Kidney epithelial cell (primary cell): ENCODE data around the gene CHTF18. TPM values are rescaled to one million over a fixed set of nuclear protein-coding genes. Genes with fewer than 3 reads are reported as not detected.

Source experiments
- DNase-seq: peaks from one replicate; pipeline ENCODE4 v3.0.0-alpha.2; 2010; ENCODE audit warnings: low read depth
- H3K27me3 ChIP-seq: 2 replicates; pipeline ENCODE4 v1.6.0; 2011; ENCODE audit warnings: low read length; ENCODE audit not compliant: control insufficient read depth, insufficient read depth
- H3K36me3 ChIP-seq: 2 replicates; pipeline ENCODE4 v1.5.1; 2011; ENCODE audit warnings: low read length; ENCODE audit not compliant: control insufficient read depth, insufficient read depth
- H3K4me3 ChIP-seq: 2 replicates; pipeline ENCODE4 v1.5.1; 2011; ENCODE audit warnings: low read depth, mild to moderate bottlenecking, control low read depth, low read length
- total RNA-seq: library from RNA; depleted of rRNA; stranded (reverse); fragments of >200 nt; gene quantifications from 2 replicates; pipeline ENCODE4 v1.2.3, GENCODE V29; 2015
- TF ChIP-seq, protein P1 (sequence below): IDR thresholded peaks from 2 replicates; pipeline ENCODE4 v1.5.1; 2011; ENCODE audit warnings: mild to moderate bottlenecking, moderate library complexity, low read length, control low read depth, inconsistent platforms; ENCODE audit not compliant: insufficient read depth, poor library complexity, severe bottlenecking

CHTF18 gene
- total RNA-seq, 1 donor from 2014 or later: 23.9 TPM

DNA sequence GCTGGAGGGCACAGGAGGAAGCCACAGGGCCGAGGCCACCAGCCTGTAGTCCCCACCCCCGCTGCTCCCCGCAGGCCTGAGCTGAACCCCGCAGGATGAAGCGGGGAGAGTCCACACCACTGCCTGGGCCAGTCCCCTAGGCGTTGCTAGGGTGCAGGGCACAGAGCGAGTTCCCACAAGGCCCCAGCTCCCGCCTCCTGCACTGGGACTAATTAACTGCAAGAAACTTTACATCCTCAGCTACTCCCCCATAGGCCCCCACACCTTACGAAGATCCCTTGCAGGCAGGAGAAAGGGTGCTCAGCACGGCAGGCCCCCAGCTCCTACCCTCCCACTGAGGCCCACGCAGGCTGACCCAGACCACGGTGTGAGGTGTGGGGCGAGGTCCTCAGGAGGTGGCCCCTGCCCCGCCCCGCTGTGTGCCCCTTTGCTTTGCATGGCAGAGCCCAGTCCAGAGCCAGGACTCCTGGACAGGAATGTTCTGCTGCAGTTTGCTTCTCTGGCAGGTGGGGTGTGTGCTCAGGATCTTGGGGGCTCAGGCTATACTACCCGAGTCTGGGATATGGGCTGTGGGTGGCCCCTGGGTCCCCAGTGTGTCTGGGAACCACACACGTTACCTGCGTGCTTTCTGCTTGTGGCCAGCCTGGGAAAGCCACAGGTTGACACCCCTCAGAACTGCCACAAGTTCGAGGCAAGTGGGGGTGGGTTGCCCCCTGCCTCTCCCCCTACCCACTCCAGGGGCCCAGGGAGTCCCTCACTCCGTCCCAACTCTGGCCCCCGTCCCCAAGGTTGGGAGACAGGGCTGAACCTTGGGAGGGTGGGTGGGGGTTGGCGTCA lies 10.9 kb downstream of the CHTF18 start:
- no peak overlapping the region for H3K4me3 ChIP-seq
- TF ChIP-seq, protein P1, sequence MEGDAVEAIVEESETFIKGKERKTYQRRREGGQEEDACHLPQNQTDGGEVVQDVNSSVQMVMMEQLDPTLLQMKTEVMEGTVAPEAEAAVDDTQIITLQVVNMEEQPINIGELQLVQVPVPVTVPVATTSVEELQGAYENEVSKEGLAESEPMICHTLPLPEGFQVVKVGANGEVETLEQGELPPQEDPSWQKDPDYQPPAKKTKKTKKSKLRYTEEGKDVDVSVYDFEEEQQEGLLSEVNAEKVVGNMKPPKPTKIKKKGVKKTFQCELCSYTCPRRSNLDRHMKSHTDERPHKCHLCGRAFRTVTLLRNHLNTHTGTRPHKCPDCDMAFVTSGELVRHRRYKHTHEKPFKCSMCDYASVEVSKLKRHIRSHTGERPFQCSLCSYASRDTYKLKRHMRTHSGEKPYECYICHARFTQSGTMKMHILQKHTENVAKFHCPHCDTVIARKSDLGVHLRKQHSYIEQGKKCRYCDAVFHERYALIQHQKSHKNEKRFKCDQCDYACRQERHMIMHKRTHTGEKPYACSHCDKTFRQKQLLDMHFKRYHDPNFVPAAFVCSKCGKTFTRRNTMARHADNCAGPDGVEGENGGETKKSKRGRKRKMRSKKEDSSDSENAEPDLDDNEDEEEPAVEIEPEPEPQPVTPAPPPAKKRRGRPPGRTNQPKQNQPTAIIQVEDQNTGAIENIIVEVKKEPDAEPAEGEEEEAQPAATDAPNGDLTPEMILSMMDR: no peak

GRCh38 chr16:799948-800833 lies 11.8 kb downstream of the CHTF18 start, which contains the start of gene GNG13:
TSS of gene GNG13 (minus strand) at chr16:800734. CDS start at chr16:799077, 1,657 bp downstream.
- H3K4me3 ChIP-seq: no peak within 1 kb of the TSS
- TF ChIP-seq, protein P1: no peak
- DNase-seq: no peak
- H3K27me3 ChIP-seq: peaks cover 55% of the 10 kb centered on the region
- H3K36me3 ChIP-seq: no peaks in the 10 kb centered on the region

More for the DNA sequence above, 10.9 kb downstream of the CHTF18 start:
- no peak for DNase-seq
- Histone ChIP-seq H3K27me3 (peaks cover 51% of the 10 kb centered on the region), H3K36me3 (no peaks in the 10 kb centered on the region)

GRCh38 chr16:800834-801511 lies 12.6 kb downstream of the CHTF18 start:
- DNase-seq: no peak
- H3K36me3 ChIP-seq: no peaks in the 10 kb centered on the region
- H3K27me3 ChIP-seq: peaks cover 55% of the 10 kb centered on the region
- H3K4me3 ChIP-seq: no peak overlapping the region
- TF ChIP-seq, protein P1: no peak

DNA sequence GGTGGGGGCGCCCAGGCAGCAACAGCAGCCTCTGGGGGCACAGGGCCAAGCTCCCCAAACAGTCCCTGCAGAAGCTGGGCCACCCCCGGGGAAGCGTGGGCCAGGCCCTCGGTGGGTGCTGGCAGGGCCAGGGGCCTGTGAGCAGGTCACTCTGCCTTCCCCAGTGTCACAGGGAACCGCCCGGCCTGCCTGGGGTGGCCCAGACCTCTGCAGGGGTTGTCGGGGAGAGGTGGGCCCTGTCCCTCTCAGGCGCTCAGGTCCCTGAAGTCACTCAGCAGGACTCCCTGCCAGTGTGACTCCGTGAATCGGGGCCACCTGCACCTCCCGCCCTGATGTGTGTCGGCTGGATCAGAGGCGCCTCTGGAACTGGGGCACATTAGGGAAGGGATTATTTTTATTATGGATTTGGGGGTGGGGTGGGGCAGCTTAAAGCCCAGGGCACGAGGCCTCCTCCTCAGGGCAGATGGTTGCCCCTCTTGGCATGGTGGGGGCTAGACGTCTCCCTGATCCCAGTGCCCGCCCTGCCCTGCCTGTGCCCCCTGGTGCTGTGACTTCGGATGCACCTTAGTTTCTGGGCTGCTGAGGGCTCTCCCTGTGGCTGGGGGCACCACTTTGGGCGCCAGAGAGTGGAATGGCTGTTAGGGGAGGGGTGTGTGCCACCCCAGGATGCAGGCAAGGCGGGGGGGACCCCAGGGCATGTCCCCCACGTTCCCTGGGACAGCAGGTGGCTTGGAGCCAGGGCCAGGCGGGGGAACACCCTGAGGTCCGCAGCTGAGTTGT lies 13.4 kb downstream of the CHTF18 start:
- no peak for DNase-seq
- TF ChIP-seq, protein P1: no peak
- H3K27me3 ChIP-seq: peaks cover 55% of the 10 kb centered on the region
- H3K4me3 ChIP-seq: no peak overlapping the region
- no peaks in the 10 kb centered on the region for H3K36me3 ChIP-seq

GRCh38 chr16:802461-802860 lies 14.0 kb downstream of the CHTF18 start:
- Histone ChIP-seq H3K36me3 (no peaks in the 10 kb centered on the region), H3K4me3 (no peak overlapping the region), H3K27me3 (peaks cover 55% of the 10 kb centered on the region)
- DNase-seq: no peak
- TF ChIP-seq, protein P1: no peak
